HG02885 (cell line): ENCODE data around the gene C2orf92.

Source experiments
- ATAC-seq: cut with Tn5 transposase; IDR thresholded peaks from one replicate; pipeline ENCODE4 v1.9.1; 2021; ENCODE audit warnings: mild to moderate bottlenecking; ENCODE audit not compliant: unreplicated experiment, poor library complexity

The C2orf92 gene

DNA sequence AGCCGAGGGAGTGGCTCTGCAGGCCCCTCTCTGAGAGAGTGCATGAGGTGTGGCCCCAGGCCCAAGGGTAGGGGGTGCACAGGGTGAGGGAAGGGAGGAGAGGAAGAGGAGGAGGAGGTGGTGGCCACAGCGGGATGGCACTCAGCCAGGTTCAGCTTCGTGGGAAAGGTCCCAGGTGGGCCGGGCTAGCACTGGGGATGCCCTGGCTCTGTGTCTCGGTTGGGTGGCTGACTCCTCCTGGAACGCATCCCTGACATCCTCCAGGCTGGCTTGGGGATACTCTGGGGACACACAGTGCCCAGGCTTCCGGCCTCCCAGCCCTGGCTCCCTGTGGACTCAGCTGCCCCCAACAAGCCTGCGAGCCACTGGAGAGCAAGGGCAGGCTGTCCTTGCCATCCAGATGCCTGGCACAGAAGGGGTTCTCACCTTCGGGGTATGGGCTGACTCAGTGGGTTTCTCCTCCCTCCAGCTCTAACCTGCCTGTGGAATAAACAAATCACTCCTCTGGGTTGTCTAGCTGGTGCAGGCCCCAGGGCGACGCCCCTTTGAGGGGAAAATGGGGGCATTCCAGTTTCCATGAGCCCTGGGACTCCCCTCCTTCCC, 43.3 kb downstream of the C2orf92 start:
- no peak for ATAC-seq

- ATAC-seq: peak; percentile 46
These were observed 44.0 kb downstream of the C2orf92 start, which contains the start of gene ZAP70 for GRCh38 chr2:97713296-97714083. TSS of gene ZAP70 (plus strand) at chr2:97713576. CDS start at chr2:97724037, 10,461 bp downstream.

DNA sequence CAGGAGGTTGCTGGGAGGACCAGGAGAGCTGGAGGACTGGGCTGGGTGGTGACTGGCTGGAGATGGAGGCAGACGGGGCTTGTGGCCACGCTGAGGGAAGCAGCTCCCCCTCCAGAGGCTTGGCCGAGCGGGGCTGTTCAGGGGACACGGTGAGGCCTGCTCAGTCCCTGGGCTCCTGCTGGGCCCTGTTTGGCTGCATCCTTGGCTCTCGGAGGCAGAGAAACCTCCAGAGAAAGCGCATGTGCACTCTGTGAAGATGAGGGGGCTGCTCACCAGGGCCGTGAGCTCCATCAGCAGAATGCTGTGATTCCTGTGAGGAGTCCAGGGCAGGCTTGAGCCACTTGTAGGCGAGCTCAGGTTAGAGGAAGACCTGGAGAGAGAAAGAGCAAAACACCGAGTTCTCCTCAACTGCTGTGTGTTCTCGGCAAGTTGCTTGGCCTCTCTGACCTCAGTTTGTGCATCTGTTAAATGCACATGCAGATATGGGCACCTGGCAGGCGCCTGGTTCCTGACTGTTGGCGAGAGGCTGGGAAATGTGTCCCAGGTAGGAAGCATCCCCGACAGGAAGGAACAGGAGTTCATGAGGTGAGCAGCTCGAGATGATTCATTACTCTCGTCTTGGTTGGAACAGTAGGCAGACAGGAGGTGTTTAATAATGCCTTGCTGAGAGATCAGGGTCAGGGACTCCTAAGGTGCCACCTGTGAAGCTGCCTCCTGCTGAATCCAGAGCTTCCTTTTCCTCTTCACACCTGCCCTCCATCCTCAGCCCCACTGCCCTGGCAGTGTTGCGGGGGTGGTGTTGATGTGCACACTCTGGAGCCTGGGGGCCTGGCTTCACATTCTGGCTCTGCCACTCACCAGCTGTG, 44.8 kb downstream of the C2orf92 start:
- no peak for ATAC-seq

- no peak for ATAC-seq
These were observed 45.6 kb downstream of the C2orf92 start for GRCh38 chr2:97714950-97715652.

GRCh38 chr2:97715951-97716694, 46.6 kb downstream of the C2orf92 start:
- ATAC-seq: no peak

DNA sequence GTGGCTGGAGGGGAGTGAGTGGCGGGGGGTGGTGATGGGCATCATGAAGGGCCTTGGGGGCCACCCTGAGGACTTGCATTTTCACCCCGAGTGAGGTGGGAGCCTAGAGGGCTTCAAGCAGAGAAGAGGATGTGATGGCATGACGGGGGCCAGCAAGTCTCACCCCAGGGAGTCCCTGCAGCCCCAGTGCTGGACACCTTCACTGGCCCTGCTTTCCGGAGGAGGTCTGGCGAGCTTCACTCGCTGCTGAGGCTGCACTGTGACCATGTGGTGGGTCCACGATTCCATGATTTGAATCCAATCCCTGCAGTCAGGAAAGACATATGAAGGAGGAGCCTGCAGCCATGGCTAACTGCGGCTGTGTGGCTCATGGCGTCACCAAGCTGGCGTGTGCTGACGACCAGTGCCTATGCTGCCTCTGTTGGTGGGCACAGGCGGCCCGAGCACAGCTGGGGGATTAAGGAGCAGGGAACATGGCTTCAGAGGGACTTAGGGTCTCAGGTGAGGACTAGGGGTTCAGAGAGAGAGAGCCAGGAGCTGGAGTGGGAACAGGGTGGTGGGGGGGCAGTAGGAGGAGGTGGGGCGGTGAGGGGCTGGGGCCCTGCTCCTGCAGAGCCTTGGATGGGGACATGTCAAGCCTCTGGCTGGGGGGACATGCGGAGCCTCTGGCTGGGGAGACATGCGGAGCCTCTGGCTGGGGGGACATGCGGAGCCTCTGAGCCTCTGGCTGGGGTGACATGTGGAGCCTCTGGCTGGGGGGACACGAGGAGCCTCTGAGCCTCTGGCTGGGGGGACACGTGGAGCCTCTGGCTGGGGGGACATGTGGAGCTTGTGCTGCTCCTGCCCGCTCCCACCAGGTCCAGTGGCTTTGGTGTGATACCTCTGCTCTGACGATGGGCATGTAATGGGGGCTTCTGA, 47.4 kb downstream of the C2orf92 start:
- ATAC-seq: no peak

GRCh38 chr2:97717613-97717995, 48.1 kb downstream of the C2orf92 start:
- no peak for ATAC-seq

- ATAC-seq: peak; percentile 83
These were observed 48.8 kb downstream of the C2orf92 start for GRCh38 chr2:97718051-97718882.

GRCh38 chr2:97718942-97719341, 49.4 kb downstream of the C2orf92 start:
- peak; percentile 14 for ATAC-seq

GRCh38 chr2:97719362-97720155, 50.0 kb downstream of the C2orf92 start:
- ATAC-seq: no peak

GRCh38 chr2:97720746-97721145, 51.2 kb downstream of the C2orf92 start:
- no peak for ATAC-seq

- ATAC-seq: no peak
These were observed 52.7 kb downstream of the C2orf92 start for GRCh38 chr2:97722227-97722626.

- no peak for ATAC-seq
These were observed 53.9 kb downstream of the C2orf92 start for GRCh38 chr2:97723156-97724072.

DNA sequence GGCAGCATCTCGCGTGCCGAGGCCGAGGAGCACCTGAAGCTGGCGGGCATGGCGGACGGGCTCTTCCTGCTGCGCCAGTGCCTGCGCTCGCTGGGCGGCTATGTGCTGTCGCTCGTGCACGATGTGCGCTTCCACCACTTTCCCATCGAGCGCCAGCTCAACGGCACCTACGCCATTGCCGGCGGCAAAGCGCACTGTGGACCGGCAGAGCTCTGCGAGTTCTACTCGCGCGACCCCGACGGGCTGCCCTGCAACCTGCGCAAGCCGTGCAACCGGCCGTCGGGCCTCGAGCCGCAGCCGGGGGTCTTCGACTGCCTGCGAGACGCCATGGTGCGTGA, 54.5 kb downstream of the C2orf92 start:
- ATAC-seq: no peak

DNA sequence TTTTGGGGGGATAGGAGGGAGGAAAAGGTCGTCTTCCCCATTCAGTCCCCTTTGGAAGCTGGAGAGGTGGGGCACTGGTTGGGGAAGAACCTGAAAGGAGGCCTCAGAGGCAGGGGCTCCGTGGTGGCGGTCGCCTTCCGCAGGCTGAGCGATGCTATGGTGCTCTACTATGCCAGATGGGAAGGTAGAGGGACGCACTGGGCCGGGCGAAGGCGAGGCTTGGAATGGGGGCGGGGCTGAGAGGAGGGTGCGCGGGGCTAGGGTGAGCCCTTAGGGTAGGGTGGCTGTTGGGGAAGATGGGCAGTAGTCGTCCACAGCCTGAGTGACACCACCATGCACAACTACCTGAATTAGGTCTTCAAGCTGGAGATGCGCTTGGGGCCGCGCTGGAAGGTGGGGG, 55.0 kb downstream of the C2orf92 start:
- ATAC-seq: no peak
